ENCODE measurements around the gene KCNIP4. TPM values are rescaled to one million over a fixed set of nuclear protein-coding genes. Genes with fewer than 3 reads are reported as not detected.

KCNIP4 gene
- total RNA-seq, 1 experiment from 2014 or later, result not detected

- Histone ChIP-seq H3K4me2 (no peak overlapping the region), H4K20me1 (ENCODE audit: insufficient read depth) (no peaks in the 10 kb centered on the region), H3K4me1 (replicated peaks; ENCODE audit: insufficient read depth) (no peaks in the 10 kb centered on the region), H2AFZ (no peak overlapping the region), H3K27ac (no peak overlapping the region), H3K4me3 (no peak overlapping the region), H3F3A (ENCODE audit: insufficient read depth, low read depth) (no peaks in the 10 kb centered on the region), H3K9me2 (ENCODE audit: insufficient read depth) (no peaks in the 10 kb centered on the region), H3K27me3 (ENCODE audit: insufficient read depth, low read depth) (no peaks in the 10 kb centered on the region), H3K9me3 (ENCODE audit: insufficient read depth, low read depth) (no peaks in the 10 kb centered on the region), H3K36me3 (ENCODE audit: low read depth) (no peaks in the 10 kb centered on the region), H3K79me2 (ENCODE audit: low read depth) (no peaks in the 10 kb centered on the region)
- TF ChIP-seq CTCF (conservative IDR thresholded peaks at IDR 0.05) (no peak), EZH2 (IDR thresholded peaks at IDR 0.05; ENCODE audit: low read depth) (no peak)
- ChIA-PET POLR2A (ENCODE audit: unreplicated experiment) (no interaction called here), CTCF (no interaction called here)
- DNase-seq, result no peak
- intact Hi-C loops (cut with micrococcal nuclease; ENCODE audit: unreplicated experiment), result no loop called here
- BruUV-seq (replicated peaks), result no TSS peak
Measured at GRCh38 chr4:21018817-21019216, 929.8 kb downstream of the KCNIP4 start.

- no peak overlapping the region for H3K27ac ChIP-seq
- BruUV-seq (replicated peaks), result no TSS peak
- H3F3A ChIP-seq (ENCODE audit: insufficient read depth, low read depth), result no peaks in the 10 kb centered on the region
- DNase-seq, result no peak
- no peak overlapping the region for H3K4me3 ChIP-seq
- H3K79me2 ChIP-seq (ENCODE audit: low read depth), result no peaks in the 10 kb centered on the region
- intact Hi-C loops (cut with micrococcal nuclease; ENCODE audit: unreplicated experiment), result no loop called here
- H3K27me3 ChIP-seq (ENCODE audit: insufficient read depth, low read depth), result no peaks in the 10 kb centered on the region
- ChIA-PET CTCF (no interaction called here), POLR2A (ENCODE audit: unreplicated experiment) (no interaction called here)
- no peak overlapping the region for H3K4me2 ChIP-seq
- no peak overlapping the region for H2AFZ ChIP-seq
- H3K4me1 ChIP-seq (replicated peaks; ENCODE audit: insufficient read depth), result no peaks in the 10 kb centered on the region
- TF ChIP-seq EZH2 (IDR thresholded peaks at IDR 0.05; ENCODE audit: low read depth) (no peak), CTCF (conservative IDR thresholded peaks at IDR 0.05) (no peak)
- H3K9me3 ChIP-seq (ENCODE audit: insufficient read depth, low read depth), result no peaks in the 10 kb centered on the region
- H4K20me1 ChIP-seq (ENCODE audit: insufficient read depth), result no peaks in the 10 kb centered on the region
- no peaks in the 10 kb centered on the region for H3K36me3 ChIP-seq (ENCODE audit: low read depth)
- no peaks in the 10 kb centered on the region for H3K9me2 ChIP-seq (ENCODE audit: insufficient read depth)
Measured at GRCh38 chr4:21013501-21013900, 935.1 kb downstream of the KCNIP4 start.

DNA sequence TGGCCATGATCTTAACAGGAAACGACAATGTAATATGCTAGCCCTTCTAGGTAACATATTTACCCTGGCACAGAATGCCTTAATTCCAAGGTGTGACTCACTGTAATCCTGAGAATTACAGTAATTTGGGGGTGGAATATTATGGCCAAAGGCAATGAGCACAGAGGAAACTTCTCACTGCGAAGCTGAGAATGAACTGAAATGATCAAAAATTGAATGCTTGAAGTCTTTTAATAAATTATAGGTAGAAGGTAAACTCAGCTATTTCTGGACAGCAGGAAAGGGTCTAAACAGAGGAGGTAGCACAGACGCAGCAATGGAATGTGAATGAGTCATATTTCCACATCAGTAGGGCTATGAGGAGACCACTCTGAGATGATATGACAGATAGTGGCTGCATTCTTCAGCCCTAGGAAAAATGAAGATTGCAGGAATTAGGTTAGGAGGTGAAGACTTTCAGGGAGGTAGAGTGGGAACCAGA, 935.7 kb downstream of the KCNIP4 start:
- no peak overlapping the region for H3K4me3 ChIP-seq
- POLR2A ChIA-PET (ENCODE audit: unreplicated experiment), result no interaction called here
- BruUV-seq (replicated peaks), result no TSS peak
- no peak for DNase-seq
- CTCF ChIA-PET, result no interaction called here
- no peaks in the 10 kb centered on the region for H3F3A ChIP-seq (ENCODE audit: insufficient read depth, low read depth)
- H3K9me3 ChIP-seq (ENCODE audit: insufficient read depth, low read depth), result no peaks in the 10 kb centered on the region
- no peak overlapping the region for H2AFZ ChIP-seq
- TF ChIP-seq CTCF (conservative IDR thresholded peaks at IDR 0.05) (no peak), EZH2 (IDR thresholded peaks at IDR 0.05; ENCODE audit: low read depth) (no peak)
- no peak overlapping the region for H3K4me2 ChIP-seq
- no peak overlapping the region for H3K27ac ChIP-seq
- intact Hi-C loops (cut with micrococcal nuclease; ENCODE audit: unreplicated experiment), result no loop called here
- no peaks in the 10 kb centered on the region for H3K79me2 ChIP-seq (ENCODE audit: low read depth)
- no peaks in the 10 kb centered on the region for H4K20me1 ChIP-seq (ENCODE audit: insufficient read depth)
- H3K4me1 ChIP-seq (replicated peaks; ENCODE audit: insufficient read depth), result no peaks in the 10 kb centered on the region
- H3K27me3 ChIP-seq (ENCODE audit: insufficient read depth, low read depth), result no peaks in the 10 kb centered on the region
- no peaks in the 10 kb centered on the region for H3K36me3 ChIP-seq (ENCODE audit: low read depth)
- H3K9me2 ChIP-seq (ENCODE audit: insufficient read depth), result no peaks in the 10 kb centered on the region
